ENCODE data around the gene DGKZ.

DNA sequence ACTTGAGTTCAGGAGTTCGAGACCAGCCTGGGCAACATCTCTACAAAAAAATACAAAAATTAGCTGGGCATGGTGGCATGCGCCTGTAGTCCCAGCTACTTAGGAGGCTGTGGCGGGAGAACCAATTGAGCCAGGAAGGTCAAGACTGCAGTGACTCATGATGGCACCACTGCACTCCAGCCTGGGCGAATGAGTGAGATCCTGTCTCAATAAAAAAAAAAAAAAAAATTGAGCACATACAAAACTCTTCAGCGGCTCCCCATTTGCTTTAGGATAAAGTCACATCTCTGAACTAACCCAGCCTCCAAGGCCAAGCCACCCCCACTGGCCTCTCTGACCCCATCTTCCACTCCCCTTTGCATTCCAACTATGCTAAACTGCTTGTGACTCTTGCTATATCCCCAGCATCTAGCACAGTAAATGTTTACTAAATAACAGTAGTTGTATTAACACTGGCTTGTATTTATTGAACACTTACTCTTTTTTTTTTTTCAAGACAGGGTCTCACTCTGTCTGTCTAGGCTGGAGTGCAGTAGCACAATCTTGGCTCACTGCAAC lies 40.9 kb upstream of the DGKZ start:
- no peak for TF ChIP-seq CTCF (IDR thresholded peaks at IDR 0.05)
- no peak for TF ChIP-seq POLR2A (IDR thresholded peaks at IDR 0.05)
